K562 (cell line): ENCODE data around the gene SELPLG. TPM values are rescaled to one million over a fixed set of nuclear protein-coding genes. Genes with fewer than 3 reads are reported as not detected.

Source experiments
- CREB3 ChIP-seq: fragments of 450-650 bp; conservative IDR thresholded peaks from 2 replicates; pipeline ENCODE4 v1.6.1; 2016; ENCODE audit warnings: missing genetic modification characterization, low read depth, mild to moderate bottlenecking, missing compliant biosample characterization, moderate library complexity
- CREB5 ChIP-seq: fragments of 250-450 bp; sonication (Bioruptor Pico); IDR thresholded peaks from 2 replicates; pipeline ENCODE4 v1.5.0; 2020; ENCODE audit warnings: mild to moderate bottlenecking
- E2F3 ChIP-seq: fragments of 250-450 bp; sonication (Bioruptor Pico); IDR thresholded peaks from 2 replicates; pipeline ENCODE4 v1.4.0; 2020; ENCODE audit warnings: mild to moderate bottlenecking
- HEY1 ChIP-seq: fragments of 250-450 bp; sonication (Bioruptor Pico); IDR thresholded peaks from 2 replicates; pipeline ENCODE4 v1.5.0; 2020; ENCODE audit warnings: mild to moderate bottlenecking, moderate library complexity, borderline replicate concordance
- MYC ChIP-seq, 2 experiments: fragments of 250-450 bp in 1 of 2; sonication (Bioruptor Pico) in 1 of 2; IDR thresholded peaks; 2 replicates each; pipeline versions ENCODE4 v1.5.1 to v1.6.1; 2012 to 2021; ENCODE audit warnings: low read depth in 2 of 2, borderline replicate concordance in 1 of 2, improper control_type of control experiment in 1 of 2, low read length in 1 of 2, mild to moderate bottlenecking in 1 of 2, moderate library complexity in 1 of 2
- NCOR1 ChIP-seq: fragments of 450-650 bp; IDR thresholded peaks from 2 replicates; pipeline ENCODE4 v1.6.1; 2016; ENCODE audit warnings: mild to moderate bottlenecking, moderate library complexity
- SMAD3 ChIP-seq: fragments of 450-650 bp; formaldehyde crosslinking; conservative IDR thresholded peaks from 2 replicates; pipeline ENCODE4 v1.4.0; 2020; ENCODE audit warnings: mild to moderate bottlenecking
- SNRNP70 ChIP-seq: fragments of 200-400 bp; formaldehyde crosslinking; optimal IDR thresholded peaks from 2 replicates; pipeline ENCODE3; 2017; ENCODE audit warnings: low read depth, low read length
- TFAP4 ChIP-seq: sonication (generic); formaldehyde crosslinking; IDR thresholded peaks from 2 replicates; pipeline ENCODE4 v1.8.0; 2022; ENCODE audit warnings: missing genetic modification reagents, mild to moderate bottlenecking, moderate library complexity, borderline replicate concordance
- USF1 ChIP-seq: sonication (generic); formaldehyde crosslinking; IDR thresholded peaks from 2 replicates; pipeline ENCODE4 v1.9.0; 2022; ENCODE audit warnings: mild to moderate bottlenecking, missing genetic modification reagents
- ZNF583 ChIP-seq: fragments of 250-450 bp; sonication (Bioruptor Pico); IDR thresholded peaks from 2 replicates; pipeline ENCODE4 v1.4.0; 2020
- polyA plus RNA-seq, 8 experiments: library from polyadenylated mRNA; depleted of rRNA in 4 of 8; stranded (reverse) in 5 of 8; unstranded in 3 of 8; fragments of >200 nt; fragmentation: Nextera tagmentation in 2 of 8; fragmentation: Illumina TruSeq in 1 of 8; extraction: Ambion mirVana in 2 of 8; extraction: Trizol in 1 of 8; gene quantifications; 2 replicates each; pipeline versions ENCODE4 v1.2.1 to v1.2.3, GENCODE V29; 2011 to 2014; ENCODE audit warnings: inconsistent platforms in 1 of 8, missing spikeins in 1 of 8
- total RNA-seq, 7 experiments: library from RNA; depleted of rRNA in 6 of 7; stranded (reverse); fragments of >200 nt in 6 of 7; fragmentation: Illumina TruSeq in 2 of 7; extraction: Trizol in 2 of 7; gene quantifications; 2 replicates each; pipeline versions ENCODE4 v1.2.1 to v1.2.3, GENCODE V29; 2011 to 2021; ENCODE audit warnings: low replicate concordance in 1 of 7
- TF ChIP-seq, protein P1 (sequence below), 2 experiments: IDR thresholded peaks in 1 of 2; conservative IDR thresholded peaks in 1 of 2; 2 replicates each; pipeline ENCODE4 v1.6.1; 2016; ENCODE audit warnings: low read depth in 2 of 2, mild to moderate bottlenecking in 1 of 2, missing compliant biosample characterization in 1 of 2, missing genetic modification characterization in 1 of 2, moderate library complexity in 1 of 2

Gene SELPLG
- total and polyA plus RNA-seq, 9 of the 15 experiments (the other 6 are each of a cell fraction or from before 2014, with no cell fraction given): 0.22 to 10.2 (median 1.7) TPM

- TF ChIP-seq MYC (IDR thresholded peaks at IDR 0.05; ENCODE audit: low read depth, low read length) (no peak; the same call in 1 of the 2 replicates), MYC (CRISPR knock-in tag; IDR thresholded peaks at IDR 0.05; ENCODE audit: borderline replicate concordance, low read depth) (peak; percentile 76; the same call in 1 of the 2 replicates), HEY1 (CRISPR knock-in tag) (no peak), TFAP4 (CRISPR knock-in tag) (peak; percentile 46; the same call in 1 of the 2 replicates), CREB5 (CRISPR knock-in tag) (no peak), NCOR1 (no peak), CREB3 (tag) (peak; percentile 78; the same call in 1 of the 2 replicates), SNRNP70 (no peak), SMAD3 (CRISPR knock-in tag) (0 out of 2 replicates have a peak, but pooled peaks have one; percentile 8), ZNF583 (peak; percentile 88), USF1 (CRISPR knock-in tag) (peak; percentile 67), E2F3 (0 out of 2 replicates have a peak, but pooled peaks have one; percentile 48)
- TF ChIP-seq, protein P1, sequence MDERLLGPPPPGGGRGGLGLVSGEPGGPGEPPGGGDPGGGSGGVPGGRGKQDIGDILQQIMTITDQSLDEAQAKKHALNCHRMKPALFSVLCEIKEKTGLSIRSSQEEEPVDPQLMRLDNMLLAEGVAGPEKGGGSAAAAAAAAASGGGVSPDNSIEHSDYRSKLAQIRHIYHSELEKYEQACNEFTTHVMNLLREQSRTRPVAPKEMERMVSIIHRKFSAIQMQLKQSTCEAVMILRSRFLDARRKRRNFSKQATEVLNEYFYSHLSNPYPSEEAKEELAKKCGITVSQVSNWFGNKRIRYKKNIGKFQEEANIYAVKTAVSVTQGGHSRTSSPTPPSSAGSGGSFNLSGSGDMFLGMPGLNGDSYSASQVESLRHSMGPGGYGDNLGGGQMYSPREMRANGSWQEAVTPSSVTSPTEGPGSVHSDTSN (CRISPR knock-in tag; IDR thresholded peaks at IDR 0.05; ENCODE audit: low read depth): no peak
- TF ChIP-seq, protein P1 (tag; conservative IDR thresholded peaks at IDR 0.05; ENCODE audit: low read depth): 0 out of 2 replicates have a peak, but pooled peaks have one; percentile 11
These were observed at the start of gene SELPLG (continued) for GRCh38 chr12:108633534-108634248.
